ENCODE measurements around the gene CDHR3.
"Not testable (repeated sequence)": the region's sequence is repeated elsewhere in the genome, so short reads cannot be mapped to it uniquely, and the experiment has no call there.

The CDHR3 gene

DNA sequence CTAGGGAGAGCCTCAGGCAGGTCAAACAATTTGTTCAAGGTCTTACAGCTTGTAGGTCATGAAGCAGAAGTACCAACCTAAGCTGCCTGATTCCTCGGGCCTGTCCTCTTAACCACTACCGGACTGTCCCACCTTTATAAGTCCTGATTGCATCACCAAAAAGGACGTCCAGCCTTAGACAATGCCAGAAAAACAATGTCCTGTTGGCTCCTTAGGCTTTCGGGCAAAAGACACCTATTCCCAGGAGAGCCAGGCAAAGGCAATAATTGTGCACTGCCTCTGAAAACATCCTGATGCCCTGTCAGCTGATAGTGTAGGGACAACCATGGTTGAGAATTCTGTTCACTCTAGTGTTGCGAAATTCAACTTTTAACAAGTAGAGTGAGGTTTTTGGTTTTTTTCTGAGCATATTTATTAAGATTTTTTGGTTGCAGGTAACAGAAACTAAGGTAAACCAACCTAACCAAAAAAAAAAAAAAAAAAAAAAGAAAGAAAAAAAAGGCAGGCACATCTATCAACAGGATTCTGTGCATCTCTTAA lies 40.5 kb downstream of the CDHR3 start:
- DNase-seq, result no peak

DNA sequence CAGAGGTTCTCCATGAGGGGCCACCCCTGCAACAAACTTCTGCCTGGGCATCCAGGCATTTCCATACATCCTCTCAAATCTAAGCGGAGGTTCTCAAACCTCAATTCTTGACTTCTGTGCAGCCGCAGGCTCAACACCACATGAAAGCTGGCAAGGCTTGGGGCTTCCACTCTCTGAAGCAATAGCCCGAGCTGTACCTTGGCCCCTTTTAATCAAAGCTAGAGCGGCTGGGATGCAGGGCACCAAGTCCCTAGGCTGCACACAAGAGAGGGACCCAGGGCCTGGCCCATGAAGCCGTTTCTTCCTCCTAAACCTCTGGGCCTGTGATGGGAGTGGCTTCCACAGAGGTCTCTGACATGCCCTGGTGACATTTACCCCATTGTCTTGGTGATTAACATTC lies 43.8 kb downstream of the CDHR3 start:
- no peak for DNase-seq

DNA sequence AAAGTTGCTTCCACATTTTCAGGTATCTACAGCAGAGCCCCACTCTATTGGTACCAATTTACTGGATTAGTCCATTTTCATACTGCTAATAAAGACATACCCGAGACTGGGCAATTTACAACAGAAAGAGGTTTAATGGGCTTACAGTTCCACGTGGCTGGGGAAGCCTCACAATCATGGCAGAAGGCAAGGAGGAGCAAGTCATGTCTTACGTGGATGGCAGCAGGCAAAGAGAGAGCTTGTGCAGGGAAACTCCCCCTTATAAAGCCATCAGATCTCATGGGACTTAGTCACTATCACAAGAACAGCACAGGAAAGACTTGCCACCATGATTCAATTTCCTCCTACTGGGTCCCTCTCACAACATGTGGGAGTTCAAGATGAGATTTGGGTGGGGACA lies 44.7 kb downstream of the CDHR3 start:
- DNase-seq, result not testable (repeated sequence)

DNA sequence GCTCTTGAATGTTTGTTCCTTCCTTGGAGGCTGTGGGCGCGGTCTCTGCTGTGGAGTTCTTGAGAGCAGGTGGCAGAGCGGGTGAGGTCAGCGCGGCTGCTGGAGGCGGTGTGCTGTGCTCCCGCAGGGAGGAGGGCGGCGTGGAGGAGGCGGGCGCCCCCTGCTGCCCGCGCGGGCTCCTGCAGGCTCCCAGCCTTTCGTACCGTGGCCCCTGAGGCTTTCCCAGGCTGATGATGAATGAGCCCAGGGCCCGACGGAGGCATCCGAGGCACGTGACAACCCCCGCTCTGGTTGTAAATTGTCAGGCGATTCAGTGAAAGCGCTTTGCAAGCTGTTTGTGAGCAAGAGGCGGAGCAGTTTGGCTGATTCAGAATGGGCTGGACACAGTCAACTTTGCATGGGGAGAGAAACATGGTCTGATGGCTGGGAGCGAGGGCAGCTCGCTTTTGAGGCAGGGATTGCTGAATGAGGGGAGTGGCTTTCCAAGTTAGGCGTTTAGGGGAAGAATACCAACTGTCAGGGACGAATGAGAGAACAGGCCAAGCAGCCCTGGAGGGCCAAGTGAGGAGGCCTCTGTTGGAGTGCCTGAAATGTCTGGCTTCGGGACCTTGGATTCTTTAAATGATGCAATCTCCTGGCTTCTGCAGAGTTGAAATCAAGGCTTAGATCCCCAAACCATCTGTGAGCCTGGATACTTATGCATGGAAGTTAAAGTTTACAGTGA lies 46.6 kb downstream of the CDHR3 start:
- peak; percentile 99 for DNase-seq

DNA sequence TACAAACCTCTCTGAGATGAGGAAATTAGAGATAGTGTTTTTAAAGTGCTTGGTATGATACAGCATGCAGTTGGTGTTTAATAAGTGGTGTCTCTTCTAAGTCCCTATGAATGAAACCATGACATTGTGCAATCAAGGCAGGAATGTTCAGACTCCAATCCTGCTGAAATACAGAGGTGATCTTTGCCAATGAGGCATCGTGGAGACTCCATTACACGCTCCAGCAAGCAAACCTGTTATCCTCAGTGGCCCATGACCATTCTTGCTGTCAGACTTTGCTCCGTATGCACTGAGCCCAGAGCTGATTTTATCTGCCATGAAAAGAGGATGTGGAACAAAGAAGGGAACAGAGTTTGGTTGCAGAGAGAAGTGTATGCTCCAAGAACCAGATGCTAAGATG lies 47.3 kb downstream of the CDHR3 start:
- DNase-seq, result no peak

DNA sequence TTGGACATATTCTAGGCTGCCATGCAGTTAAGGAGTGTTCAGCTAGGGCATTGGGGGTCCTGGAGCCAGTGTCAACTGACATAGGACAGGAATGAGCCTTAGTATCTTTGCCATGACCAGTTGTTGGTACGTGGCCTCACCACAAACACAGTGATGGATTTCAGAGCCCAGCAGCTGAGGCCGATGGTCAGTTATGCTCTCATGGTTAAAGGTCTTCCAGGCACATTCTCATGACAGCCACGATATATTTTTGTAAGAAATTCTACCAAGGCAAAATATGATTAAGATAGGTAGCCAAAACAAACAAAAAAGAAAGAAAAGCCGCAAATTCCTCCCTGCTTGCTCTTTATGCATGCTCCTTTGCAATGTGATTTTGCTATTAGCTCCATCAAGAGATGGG lies 47.8 kb downstream of the CDHR3 start:
- DNase-seq, result no peak

DNA sequence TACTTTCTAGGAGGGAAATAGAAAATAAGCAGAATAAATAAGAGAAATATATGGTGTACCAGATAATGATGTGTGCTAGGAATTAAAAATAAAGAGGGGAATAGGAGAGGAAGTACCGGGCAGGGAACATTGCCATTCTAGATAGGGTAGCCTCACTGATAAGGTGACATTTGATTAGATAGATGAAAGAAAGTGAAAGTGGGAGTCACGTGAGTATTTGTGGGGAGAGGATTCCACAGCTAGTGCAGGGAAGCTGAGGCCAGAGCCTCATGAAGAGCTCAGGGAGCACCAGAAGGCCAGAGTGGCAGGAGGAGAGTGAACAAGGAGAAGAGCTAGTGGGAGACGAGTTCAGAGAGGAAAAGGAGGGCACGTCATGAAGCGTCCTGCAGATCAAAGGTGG lies 49.1 kb downstream of the CDHR3 start:
- DNase-seq, result no peak

DNA sequence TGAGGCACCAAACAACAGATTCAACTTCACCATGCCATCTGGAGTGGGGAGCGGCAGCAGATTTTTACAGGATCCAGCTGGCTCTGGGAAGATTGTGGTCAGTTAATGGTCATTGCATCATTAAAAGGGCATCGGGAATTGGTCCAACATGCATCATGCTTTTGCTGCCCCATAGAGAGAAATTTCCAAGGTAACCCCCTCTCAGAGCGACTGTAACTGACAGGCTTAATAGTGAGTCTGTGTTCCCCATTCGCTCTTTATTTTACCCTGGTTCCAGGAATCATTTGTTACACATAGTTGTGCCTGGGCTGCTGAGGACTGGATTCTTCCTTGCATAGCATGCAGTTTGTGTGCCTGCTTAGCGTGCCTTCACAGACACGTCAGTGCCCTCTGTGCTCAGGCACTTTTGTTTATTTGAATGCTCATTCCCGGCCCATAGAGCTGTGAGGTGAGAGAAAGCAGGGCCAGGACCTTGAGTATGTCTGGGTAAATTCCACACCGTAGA lies 49.9 kb downstream of the CDHR3 start:
- no peak for DNase-seq

DNA sequence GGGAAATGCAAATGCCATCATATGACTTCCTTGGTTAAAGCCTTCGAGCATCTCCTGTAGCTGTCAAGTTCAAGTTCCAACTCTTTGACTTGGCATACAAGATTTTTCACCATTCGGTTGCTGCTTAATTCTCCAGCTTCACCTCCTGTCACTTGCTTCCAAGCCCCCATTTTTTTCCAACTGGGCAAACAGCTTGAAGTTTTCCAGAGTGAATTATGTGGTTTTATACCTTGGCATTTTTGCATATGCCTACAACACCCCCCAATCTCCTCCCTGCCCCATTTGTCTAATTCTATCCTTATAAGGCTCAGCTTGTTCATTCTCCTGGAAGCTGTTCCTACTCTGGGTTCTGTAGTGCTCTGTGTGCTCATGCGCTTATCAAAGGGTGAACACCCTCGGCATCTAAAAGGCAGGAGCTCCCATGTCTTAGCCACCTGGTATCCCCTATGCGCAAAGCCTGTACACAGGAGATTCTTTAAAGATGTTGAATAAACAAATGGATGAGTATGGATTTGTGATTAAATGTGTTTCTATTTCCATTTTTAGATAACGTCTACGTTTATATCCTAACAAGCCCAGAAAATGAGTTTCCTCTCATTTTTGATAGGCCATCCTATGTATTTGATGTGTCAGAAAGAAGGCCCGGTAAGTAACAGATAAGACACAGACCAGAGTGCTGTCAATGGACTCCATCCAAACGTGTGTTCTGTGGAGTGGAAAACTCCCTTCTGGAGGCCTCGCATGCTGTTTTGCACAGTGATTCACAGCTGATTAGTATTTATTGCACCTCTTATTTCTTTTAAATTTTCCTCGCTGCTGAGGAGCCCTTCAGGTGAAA lies 52.5 kb downstream of the CDHR3 start:
- no peak for DNase-seq

DNA sequence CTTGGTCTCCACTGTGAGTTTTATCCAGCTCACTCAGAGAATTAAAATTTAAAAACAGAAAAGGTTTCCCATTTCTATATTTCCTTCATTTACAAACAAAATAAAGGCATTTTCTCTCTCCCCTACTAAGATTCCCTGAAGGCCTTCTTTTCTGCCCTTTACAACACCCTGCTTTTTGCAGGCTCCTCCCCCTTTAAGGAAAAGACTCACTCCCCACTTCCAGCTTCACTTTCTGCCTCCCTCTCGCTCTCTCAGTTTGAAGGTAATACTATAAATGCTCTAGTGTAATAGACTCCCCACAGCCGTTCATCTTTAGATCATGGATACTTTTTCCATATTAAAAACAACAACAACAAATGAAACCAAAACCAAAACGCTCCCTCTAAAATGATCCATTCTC lies 53.3 kb downstream of the CDHR3 start:
- no peak for DNase-seq

DNA sequence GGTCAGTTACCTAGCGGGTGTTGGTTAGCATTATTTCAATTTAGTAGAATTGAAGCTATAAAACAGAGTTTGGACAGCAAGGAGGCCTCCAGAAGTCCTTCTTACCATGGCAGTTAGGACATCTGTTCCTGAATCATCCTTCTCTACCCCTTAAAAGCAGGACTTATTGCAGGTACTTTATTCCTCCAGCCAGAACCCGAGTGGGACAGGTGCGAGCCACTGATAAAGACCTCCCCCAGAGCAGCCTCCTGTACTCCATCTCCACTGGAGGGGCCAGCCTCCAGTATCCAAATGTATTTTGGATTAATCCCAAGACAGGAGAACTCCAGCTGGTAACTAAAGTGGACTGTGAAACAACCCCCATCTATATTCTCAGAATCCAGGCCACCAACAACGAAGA lies 54.6 kb downstream of the CDHR3 start:
- no peak for DNase-seq

DNA sequence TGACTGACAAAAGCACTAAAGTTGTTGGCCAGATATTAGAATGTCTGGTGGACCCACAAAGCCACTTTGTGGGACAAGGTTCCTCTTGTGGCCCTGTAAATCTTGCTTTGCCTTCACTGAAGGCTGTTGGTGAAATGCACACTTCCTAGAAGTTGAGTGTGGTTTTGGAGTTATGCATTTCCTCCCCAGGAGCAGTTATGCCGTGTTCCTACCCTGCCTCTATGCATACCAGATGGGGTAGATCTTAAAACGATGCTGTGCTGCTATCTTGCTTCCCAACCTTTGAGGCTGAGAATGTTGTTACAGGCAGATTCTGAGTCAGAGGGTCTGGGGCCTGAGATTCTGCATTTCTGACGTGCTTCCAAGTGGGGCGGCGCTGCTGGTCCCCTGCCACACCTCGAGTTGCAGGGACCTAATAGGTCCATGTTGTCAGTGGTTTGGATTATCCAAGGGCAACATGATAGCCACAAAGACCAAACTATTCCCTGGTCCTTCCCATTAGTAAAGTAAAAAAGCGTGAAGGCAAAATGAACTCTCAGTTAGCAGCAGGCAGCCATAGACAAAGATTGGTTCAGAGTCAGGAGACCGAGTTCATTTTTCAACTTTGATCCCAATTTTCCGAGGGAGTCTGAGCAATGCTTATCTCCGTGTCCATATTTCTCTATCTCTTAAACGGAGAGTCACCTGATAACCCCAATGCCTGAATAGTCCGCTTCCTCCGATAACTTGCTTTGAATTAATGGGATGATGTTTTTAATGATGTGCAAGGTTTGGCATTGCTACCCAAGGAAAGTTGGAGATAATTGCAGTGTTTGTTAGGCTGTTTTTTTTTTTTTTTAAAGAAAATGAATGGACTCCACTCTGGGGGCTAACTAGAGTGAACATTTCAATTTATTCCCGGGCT lies 55.8 kb downstream of the CDHR3 start:
- DNase-seq, result no peak

DNA sequence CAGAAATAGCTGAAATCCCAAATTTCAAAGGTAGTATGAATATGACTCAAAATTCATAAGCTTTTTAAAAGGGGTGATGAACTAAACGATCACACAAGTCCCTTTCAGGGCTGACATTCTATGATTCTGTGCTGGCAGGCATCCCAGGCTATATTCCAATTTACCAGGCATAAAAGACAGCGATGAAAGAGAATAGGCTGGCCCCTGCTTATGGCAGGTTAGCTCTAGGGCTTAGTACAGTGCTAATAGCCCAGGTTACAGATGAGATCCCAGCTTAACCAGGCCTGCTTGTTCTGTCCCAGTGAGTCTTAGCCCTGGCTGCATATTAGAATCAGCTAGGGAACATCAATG lies 56.4 kb downstream of the CDHR3 start:
- no peak for DNase-seq

DNA sequence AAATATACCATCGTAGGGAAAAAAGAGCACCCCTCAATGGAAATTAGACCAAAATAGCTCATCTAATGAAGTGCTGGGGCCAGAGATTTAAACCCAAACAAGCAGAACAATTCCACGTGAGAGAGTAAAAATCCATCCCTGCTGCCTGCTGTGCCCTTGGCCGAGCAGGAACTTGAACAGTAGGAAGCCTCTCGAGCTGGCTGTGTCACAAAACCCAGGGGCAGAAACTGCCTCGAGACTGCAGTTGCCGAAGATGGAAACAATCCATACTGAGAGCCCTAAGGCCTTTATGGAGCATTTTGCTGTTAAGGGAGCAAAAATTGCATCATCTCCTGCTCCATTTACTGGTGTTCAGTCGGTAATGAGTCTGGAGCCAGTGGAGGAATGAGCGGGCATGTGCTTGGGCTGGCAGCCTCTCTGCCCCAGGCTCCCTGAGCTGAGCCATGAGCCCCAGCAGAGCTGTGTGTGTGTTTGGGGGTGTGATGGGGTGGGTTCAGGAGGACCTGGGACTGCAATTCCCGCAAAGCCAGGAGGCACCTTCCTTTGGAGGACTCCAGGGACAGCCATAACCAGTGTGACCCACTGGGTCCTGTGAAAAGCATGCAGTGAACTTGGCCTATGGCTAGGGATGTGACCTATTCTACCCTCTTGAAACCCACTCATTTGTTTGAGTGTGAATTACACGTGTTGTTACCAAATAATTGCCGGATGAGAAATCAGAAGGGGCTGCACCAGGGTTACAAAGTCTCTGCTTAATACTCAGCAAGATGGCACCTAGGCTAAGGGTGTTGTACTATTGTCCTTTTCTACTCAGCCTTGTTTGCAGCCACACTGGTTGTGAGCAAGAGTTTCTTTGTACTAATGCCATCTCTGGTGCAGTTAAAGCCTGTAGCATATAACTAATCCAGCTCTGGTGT lies 58.3 kb downstream of the CDHR3 start:
- DNase-seq, result peak; percentile 72

DNA sequence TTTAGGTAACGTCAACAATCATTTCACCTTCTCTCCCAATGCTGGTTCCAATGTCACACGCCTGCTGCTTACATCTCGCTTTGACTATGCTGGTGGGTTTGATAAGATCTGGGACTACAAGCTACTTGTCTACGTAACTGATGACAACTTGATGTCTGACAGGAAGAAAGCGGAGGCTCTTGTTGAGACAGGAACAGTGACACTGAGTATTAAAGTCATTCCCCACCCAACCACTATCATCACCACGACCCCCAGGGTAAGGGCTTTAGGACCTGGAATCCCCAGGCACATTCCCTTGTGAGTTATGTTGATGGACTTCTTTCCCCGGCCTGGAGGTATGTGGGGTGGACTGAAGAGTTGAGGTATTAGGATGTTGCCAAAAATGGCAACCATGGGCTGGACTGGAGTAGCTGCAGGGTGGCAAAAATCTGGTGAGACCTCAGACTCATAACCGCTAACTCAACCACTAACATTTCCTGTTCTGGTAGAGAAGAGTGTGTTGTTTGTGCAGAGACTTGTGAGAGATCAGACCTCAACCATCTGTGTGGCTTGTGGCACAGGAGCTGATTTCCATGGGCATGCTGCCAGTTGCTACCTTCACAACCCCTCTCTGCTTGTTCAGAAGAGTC lies 59.2 kb downstream of the CDHR3 start:
- peak; percentile 70 for DNase-seq

DNA sequence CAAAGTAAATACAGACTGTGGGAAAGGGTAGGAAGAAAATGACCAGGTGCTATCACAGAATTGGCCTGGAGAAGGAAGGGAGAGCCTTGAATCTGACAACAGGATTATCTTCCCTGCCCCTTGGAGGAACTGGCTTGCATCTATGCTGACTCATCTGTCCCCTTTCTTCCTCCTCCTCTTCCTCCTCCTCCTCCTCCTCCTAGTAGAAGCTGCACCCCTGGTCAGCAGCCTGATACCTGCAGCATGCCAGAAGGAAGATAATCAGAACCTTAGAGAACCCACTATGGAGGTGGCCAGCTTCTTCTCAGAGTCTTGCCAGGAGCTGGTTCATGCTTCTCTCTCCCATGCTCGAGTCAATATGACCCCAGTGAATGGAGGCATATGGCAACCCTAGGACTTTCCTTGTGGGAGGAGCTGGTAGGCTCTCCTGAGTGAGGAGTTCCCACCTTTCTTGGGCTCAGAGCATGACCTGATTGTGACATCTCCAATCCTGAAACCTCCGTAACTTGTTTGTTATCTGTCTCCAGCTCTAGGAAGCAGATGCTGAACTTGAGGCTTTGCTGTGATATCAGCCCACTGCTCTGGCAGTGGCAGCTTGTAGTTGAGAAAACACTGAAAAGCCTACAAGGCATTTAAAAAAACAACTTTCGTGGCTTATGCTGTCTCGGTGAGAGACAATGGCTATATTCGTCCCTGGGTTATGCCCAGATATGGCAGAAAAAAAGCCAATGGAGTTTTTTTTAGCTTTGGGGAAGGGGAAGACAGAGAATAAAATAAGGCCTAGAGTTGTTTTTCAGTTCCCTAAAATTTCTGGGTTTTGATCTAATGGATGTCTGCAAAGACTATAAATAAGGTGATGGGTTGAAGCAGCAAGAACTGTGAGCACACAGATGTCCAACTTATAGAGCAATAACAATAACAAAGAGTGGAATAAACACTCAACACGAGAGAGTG lies 60.6 kb downstream of the CDHR3 start:
- no peak for DNase-seq

DNA sequence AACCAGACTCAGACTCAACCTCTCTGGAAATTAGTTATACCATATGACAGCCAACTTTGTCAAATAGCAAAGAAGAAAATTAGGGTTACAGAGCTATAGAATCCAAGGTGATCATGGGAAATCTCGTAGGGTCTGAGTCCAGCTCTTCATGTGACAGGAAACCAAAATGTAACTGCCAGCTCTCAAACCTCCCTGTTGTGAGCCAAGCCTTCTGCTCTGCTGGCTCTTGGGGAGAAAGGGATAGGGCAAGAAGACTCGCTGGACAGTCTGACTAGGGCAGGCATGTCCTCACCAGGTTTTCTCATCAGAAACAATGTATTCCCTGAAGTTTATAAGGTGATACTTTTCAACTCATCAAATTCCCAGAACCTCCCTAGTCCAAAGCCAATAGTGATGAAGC lies 63.0 kb downstream of the CDHR3 start:
- no peak for DNase-seq

DNA sequence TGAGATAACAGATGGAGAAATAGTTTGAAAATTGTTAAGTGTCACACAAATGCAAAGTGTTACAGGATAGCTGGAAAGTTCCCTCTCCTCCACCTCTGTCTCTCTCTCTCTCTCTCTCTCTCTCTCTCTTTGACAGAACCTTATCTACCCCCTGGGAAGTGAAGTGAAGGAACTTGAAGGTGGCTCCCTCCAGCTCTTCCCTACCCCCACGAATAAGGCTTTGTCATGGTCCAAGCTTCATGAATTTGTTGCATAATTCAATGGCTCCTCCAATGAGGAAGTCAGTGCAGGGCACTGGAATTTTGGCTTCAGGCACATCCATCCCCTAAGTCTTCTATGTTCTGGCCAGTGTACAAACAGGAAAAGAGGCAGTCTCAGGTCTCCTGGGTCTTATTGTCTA lies 66.4 kb downstream of the CDHR3 start:
- no peak for DNase-seq

DNA sequence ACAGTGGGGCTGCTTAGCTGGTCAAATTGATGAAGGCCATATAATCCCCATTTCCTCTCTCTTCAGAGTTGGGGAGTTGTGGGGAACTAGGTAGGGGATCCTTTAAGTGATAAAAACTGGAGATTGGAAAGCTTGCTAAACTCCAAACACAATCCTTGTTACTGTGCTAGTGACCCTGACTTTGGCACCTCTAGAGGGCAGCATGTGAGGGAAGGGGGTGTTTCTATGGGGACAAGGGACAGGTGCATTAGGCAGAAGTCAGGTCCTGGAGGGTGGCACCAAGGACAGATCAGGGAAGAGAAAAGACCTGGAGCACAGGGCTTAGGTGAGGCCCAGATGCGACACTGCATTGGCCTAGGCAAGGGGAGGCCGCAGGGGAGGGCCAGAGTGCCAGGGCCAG lies 66.9 kb downstream of the CDHR3 start:
- DNase-seq, result no peak

All from islet precursor cell (in vitro differentiated cells).